ENCODE data around the gene SKIDA1.

GRCh38 chr10:21495002-21495751 is 30.3 kb downstream of the SKIDA1 start:
- TF ChIP-seq CTCF (conservative IDR thresholded peaks at IDR 0.05) (no peak), ZFX (IDR thresholded peaks at IDR 0.05) (no peak)
